GM21367 (cell line): Measurements from ENCODE around the gene GRAMD1B.
A peak's percentile ranks its signal among the peaks of the same experiment; 100 is the strongest.
"Not testable (repeated sequence)": the region's sequence is repeated elsewhere in the genome, so short reads cannot be mapped to it uniquely, and the experiment has no call there.

Experiments
- ATAC-seq: cut with Tn5 transposase; IDR thresholded peaks from one replicate; pipeline ENCODE4 v1.9.1; 2021; ENCODE audit not compliant: unreplicated experiment

Gene GRAMD1B

DNA sequence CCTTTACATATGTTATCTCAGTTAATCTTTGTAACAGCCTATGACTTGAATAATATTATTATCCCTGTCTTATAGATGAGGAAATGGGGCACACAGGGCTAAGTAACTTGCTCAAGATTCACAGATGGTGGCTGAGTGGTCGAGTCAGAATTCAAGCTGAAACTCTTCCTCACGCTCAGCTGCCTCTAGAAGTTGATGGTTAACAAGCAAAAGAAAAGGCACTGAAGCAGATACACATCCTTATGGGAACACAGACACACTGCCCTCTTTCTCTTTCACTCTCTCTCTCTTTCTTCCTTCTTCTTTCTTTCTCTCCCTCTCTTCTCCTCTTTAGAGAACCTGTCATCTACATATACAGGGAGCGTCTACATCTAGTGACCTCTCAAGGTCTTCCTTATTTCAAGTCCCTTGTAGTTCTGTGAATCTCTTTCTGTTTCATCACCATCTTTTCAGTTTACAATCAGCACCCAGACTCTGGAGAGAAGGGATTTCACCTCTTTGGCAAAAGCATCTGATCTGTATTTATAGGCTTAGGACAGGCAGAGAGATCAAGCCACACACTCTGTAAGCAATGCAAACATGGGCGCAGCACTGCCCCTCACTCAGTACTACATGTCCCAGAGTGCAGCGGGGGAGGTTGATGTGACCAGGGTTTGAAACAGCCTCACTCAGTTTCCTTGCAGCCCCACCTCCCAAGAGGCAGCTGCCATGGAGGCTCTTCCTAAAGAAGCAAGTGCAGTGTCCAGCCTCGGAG lies 75.7 kb downstream of the GRAMD1B start:
- peak; percentile 59 for ATAC-seq

DNA sequence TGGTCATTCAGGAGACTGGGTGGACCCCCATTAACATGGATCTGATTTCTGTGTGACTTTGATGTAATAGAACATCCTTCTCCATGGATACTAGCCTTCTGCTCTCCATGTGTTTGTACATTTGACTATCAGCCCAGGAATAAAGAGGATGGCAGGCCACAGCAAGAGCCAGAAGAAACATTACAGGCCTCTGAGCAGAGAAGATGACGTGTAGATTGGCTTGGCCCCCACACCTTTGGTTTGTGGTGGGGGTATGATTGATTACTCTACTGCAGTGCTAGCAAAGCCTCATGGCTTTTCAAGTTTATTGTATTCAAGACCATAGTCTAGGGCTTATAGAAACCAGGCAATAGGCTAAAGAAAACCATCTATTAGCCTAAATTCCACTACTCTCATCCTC lies 77.0 kb downstream of the GRAMD1B start:
- ATAC-seq, result no peak

DNA sequence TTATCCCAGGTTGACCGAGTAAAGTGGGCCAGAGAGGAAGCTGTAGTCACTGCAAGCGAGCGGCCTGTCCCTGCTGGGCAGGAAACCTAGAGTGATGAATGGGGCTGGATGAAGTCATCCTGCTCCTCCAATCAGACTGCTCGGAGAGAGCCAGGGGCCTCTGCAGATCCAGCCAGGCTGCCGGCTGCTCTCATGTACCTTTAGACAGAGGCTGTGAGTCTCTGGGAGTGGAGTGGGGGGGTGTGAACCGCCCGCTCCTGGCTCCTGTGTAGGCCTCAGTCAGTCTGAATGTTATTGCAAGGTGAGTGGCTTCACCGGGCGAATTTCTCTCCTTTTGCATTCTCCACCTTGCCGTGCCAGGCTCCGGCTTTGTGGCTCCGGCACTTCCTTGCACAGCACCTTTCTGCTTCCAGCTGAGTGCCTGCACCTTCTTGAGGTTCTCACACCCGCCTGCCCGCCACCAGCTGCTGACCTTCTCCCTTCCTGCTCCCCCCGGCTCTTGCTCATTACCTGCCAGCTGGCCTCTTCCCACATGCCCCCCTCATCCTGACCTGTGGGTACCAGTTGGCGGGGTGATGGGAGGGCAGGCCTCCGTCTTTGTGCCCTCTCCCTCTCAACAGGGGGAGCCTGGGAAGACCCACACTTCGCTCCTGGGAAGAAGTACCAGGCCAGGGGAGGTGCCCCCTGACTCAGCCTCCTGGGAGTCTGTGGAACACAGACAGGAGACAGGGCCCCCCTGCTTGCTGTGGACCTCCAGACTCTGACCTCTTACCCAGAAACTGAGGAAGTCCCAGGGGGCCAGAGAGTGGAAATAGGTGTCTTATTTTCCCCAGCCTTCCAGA lies 79.9 kb downstream of the GRAMD1B start:
- no peak for ATAC-seq

DNA sequence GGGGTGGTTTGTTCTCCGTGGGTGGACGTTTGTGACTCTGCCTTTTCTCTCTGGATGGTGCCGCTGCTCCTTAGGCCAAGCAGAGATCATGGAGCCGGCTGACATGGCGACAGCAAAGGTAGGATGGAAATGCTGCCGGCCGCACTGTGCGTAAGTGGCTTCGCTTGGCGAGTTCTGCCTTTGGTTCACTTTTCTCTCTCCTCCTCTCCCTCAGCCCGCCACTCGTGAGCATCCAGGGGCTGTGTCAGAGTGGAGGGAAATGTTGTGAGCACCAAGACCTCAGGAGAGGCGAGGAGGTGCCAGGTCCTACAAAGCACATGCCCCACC lies 80.5 kb downstream of the GRAMD1B start:
- no peak for ATAC-seq

DNA sequence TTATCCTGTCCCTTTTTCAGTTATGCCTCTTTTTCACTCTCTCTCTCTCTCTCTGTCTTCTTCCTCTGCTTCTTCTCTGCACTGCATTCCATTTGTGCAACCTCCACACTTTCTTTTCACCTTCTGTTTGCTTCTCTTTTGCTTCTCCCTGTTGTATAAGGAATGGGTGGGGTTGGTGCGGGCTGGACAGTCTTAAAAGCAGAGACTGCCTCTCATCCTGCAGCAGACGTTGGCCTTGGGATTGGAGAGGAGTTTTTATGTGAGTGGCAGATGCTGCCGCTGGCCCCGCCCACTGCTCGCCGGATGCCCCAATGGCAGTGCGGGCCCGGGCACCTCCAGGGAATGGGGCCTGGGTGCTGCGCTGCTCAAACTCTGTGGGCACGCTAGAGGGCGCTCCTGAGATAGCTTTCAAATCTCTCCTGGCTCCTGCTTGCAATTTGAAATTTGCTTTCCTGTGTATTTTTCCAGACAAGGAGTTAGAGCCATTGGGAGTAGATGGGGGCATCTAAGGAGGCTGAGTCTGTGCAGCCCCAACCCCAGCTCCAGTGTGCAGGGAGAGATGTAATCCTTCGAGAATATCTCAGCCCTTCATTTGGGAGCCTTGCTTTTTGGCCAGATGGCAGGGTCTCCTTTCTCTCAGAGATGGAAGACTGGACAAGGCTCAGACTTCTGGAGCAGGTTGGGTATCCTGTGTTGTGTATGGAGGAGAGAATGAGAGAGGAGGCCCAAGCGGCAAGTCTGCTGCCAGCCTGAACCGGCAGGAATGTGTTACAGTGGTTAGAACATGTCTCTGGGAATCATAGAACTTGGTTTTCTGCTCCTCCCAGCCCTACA lies 81.2 kb downstream of the GRAMD1B start:
- ATAC-seq, result peak; percentile 94

DNA sequence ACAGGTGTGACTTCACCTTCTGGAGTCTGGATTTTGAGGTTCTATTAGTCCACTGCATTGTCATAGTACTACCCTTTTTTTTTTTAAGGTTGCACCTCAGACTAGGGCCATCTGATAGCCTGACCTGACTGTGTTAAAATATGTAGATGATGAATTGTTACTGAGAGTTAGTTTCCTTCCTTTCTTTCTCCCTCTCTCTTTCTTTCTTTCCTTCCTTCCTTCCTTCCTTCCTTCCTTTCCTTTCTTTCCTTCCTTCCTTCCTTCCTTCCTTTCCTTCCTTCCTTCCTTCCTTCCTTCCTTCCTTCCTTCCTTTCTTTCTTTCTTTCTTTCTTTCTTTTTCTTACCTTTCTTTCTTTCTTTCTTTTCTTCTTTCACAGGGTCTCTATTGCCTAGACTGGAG lies 83.2 kb downstream of the GRAMD1B start:
- ATAC-seq, result not testable (repeated sequence)

DNA sequence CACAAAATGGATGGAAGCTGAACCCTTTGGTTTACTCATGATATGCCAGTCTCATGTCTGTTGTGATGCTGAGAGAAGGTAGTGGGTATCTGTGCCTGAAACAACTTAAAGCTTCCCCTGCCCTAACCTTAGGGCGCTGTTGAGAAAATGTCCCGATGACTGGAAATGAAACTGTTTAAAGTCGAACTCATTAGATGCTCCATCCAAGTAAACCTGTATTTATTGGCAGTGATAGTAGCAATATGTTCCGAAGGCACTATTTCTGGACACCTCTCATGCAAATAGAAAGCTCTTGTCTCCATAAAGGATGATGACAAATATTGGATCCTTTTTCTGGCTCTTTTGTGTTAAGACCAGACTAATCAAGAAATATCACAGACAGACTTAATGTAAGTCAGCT lies 86.2 kb downstream of the GRAMD1B start:
- ATAC-seq, result no peak

DNA sequence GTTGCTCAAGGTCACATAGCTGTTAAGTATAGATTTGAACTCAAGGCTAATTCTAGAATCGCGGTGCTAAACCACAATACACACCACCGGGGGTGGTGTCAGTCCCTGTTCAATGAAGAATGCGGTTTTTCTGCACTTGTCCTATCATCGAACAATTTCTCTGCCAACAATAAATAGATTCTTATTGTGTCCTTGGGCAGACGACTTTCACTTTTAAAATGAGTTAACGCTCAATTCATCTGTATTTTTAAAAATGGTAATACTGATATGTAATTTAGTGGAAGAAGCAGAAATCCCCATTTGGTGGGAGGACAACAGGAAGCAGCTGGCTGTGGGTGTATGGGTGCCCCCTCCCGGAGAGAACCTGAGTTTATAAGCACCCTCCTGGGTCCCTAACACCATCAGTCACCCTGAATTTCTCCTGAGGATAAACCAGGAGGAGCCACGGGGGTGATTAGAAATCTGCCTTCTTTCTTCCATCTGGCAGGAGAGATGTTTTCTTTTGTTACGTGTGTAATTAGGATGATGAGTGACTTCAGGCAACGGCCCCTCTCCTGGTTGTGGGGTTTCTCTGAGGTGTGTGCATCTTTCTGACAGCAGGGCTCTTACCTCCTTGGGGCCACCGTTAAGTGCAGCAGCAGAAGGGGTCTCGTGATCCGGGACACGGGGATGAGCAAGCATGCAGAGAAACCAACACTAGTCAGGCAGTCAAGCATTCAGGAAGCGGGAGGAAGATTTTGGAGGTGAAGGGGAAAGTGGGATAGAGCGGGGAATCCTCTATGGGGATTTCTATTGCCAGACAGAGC lies 87.7 kb downstream of the GRAMD1B start:
- ATAC-seq, result no peak

DNA sequence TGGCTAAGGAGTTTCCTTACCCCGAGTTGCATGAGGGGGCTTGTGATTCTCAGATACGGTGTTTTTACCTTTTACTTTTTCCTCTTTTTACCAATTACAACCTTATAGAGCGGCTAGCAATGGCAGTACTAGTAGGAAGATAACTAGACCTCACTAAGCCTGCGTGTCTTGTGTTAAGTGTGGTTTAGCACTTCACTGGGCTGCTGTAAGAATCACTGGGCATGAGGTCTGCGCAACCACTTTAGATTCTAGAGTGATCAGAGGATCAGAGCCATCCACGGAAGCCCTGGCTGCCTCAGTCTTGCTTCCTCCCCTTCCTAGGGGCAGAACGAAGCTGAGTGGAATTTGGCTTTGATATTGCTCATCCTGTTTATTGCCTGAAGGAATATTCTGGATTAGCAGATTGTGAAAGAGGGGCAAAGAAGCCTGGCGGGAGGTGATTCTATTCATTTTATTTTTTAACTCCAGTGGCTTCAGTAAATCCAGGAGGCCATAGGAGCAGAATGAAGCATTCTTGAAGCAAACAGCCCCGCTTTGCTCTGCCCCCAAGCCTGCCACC lies 88.5 kb downstream of the GRAMD1B start:
- ATAC-seq, result no peak

DNA sequence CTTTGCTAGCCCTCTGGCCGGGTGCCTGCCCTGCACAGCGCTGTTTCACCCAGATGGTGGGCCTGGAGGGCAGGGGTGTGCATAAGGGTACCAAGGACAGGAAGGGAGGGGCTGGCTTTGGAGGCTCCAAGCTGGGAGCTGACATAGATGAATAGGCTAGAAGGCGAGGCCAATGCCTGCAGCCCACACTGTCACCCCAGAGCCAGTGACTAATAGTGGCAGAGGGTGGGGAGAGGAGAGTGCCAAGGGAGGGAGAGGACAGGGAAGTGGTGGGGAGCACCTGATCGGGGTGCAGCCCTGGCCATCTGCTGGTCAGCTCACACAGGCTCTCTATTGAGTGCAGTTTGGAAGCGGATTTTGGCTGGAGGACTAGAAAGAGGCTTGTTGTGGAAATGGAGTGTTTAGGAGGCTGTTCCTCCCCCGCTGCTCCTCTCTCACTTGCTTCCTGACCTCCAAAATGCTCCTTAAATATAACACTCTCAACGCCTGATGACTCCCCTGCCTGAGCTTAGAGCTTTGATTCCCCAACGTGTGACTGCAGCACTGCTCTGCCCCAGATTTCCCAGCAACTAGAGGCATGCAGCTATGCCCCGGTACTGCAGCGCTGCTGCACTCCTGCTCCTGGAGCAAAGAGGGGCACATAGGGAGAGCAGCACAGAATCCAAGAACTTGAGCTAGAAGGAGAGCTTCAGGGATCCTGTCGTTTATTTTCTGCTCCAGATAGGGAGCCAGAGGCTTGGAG lies 89.2 kb downstream of the GRAMD1B start:
- ATAC-seq, result no peak

DNA sequence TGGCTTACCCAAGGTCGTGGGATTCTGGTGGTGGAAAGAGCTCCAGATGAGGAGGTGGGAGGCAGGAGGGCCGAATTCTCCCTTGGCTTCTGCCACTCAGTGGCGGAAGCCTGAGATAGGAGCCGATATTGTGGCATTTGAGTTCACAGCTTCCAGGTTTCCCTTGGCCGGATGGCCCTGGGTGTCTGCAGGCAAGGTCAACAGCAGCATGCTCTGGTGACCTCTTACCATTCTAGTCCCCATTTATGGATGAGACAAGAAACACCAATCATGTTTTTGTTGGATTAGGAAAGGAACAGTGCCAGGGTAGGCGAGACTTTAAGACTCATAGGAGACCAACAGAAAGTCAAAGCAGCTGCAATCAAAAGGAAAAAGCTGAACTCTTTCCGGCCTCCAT lies 89.7 kb downstream of the GRAMD1B start:
- no peak for ATAC-seq

DNA sequence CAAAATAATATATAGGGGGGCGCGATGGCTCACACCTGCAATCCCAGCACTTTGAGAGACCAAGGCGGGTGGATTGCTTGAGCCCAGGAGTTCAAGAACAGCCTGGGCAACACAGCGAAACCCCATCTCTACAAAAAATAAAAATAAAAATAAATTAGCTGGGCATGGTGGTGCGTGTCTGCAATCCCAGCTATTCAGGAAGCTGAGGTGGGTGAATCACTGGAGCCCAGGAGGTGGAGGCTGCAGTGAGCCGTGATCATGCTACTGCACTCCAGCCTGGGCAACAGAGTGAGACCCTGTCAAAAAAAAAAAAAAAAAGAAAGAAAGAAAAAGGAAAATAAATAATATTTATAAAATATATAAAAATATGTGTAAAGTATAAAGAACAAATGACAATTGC lies 90.4 kb downstream of the GRAMD1B start:
- ATAC-seq, result not testable (repeated sequence)

DNA sequence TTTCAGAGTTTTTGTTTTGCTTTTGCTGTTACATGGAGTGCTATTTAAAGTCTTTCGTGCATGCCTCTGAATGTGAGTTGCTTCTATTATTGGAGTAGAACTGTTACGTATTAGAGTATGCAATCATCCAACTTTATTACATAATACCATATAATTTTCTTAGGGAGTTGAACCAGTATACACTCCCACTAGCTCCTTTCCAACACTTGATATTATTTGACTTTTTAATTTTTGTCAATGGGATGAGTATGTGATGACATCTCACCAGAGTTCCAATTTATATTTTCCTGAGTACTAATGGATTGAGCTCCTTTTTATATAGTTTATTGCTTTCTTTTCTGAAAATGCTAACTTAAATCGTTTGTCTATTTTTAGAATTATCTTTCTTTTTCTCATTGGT lies 90.9 kb downstream of the GRAMD1B start:
- ATAC-seq, result no peak

DNA sequence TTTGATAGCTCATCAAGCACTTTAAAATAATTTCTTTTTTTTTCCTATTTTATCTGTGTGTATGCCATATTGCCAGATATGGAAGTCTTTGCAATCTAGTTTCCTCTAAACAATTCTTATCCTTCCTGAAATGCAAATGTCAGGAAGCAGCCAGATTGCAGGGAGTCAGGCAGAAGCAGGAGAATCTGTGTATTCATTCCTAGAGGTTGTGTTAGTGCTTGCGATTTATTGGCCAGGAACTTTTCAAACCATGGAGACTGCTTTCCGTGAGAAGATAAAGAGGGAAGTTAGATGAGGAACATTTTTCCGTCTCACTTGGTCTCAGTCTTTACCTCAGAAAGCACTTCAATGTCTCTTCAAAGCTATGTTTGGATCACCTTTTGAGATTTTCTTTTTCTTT lies 91.9 kb downstream of the GRAMD1B start:
- no peak for ATAC-seq

DNA sequence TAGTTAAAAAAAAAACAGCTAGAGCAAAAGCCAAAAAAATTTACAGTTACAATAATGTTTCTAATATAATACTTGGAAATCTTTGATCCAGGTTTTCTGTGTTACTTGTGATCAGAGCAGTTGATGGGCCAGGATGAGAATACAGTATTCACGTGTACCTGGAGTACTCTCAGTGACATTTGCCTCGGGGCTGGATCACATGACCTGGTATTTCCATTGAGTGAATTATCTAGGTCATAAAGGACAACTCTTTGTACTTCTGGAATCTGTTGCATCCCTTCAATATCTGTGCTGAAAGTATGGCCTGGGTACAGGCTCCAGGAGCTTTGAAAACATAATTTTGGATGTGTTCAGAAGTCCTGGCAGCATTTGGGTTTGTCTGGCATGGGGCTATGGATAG lies 93.5 kb downstream of the GRAMD1B start:
- ATAC-seq, result no peak

DNA sequence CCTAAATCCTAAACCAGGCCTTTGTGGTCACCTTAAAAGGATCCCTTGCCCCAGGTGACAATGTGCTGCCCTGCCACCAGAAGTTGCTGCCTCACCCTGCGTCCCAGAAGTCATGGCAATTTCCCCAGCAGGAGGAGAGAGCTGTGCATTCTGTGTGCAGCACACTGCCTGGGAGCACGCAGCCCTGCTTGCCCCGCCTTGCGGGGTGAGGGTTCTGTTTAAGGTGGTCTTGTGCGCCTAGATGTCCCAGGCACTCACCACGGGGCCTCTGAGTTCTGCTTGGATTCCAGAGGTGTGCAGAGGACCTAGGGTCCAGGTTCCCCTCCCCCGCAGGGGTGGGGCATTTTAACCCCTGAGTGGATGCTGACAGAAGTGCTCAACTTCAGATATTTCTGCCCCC lies 95.0 kb downstream of the GRAMD1B start:
- ATAC-seq, result no peak

DNA sequence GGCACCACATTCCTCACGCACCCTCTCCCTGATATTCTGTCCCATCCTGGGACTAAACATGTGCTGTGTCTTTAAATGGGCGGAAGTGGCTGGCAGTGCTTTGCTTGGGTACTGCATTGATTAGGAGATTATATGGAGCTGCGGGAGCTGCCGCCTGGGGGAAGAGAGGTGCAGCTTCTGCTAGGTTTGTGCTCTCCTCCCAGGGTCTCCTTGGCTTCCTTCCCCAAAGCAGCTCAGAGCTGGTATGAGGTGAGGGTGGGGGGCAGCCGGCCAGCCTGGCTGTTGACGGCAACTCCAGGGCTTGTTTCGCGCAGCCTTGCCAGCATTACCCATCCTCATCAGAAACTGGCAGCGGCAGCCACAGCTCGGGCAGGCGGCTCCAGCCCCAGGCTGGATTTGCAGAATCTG lies 95.4 kb downstream of the GRAMD1B start:
- ATAC-seq, result no peak

DNA sequence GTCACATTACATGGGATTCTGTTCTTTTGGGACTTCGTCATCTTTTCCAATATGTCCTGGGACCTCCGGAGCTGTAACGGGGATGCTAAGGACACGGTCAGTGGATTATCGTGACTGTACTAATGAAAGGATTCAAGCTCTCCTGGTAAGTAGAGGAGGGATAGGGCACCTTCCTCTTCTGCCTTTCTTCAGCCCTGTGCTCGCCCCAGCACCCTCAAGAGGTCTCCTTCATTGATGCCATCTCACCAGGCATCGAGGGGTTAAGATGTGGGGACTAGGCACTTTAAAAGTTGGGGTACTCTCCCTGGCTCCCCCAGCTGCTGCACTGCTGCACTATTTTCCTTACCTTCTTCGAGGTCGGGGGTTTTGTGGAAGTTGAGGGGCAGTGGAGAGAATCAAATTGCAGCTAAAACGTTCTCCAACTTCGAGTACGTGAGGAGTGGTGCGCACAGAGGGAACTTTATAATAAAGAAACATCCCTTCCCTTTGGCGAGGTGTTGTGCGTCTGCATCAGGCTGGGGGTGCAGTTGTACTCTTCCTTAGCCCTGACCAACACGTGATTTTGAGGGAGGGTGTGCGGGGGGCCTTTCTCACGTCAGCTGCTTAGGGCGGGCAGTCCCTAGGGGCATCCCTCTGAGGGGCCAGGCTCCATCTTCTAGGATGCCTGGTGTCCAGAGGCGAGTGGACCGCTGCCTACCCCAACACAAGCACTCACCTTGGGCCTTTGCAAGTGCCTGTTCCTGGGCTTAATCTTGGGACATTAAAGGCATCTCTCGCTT lies 96.1 kb downstream of the GRAMD1B start:
- no peak for ATAC-seq

DNA sequence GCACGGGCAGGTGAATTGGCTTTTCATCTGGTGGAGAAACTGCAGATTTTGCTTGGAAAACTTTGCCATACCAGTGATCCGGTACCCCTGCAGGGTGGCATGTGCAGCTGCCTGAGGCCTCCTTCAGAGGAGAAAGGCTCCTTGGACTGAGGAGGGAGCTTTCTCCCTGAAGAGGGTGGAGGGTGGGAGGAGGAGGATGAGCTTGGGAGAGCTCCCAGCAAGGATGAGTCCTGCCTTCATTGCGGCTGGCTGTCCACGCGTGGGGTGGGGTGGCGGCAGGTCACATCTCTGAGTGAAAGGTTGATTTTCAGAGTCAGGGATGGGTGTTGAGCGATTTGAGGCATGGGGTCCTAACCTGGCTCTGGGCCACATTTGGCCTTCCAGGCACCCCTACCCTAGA lies 96.8 kb downstream of the GRAMD1B start:
- no peak for ATAC-seq
